ENCODE data around the gene ARL5C. TPM values are rescaled to one million over a fixed set of nuclear protein-coding genes. Genes with fewer than 3 reads are reported as not detected.
"Not testable (repeated sequence)": the region's sequence is repeated elsewhere in the genome, so short reads cannot be mapped to it uniquely, and the experiment has no call there.

ARL5C gene
- total RNA-seq, 1 donor from 2014 or later = not detected

GRCh38 chr17:39169518-39169917, 3.6 kb upstream of the ARL5C start:
- intact Hi-C loops (cut with micrococcal nuclease) = no loop called here
- no peak for DNase-seq
- Mint-ChIP-seq H3K36me3 (ENCODE audit: low read depth) (peaks cover 3% of the 10 kb centered on the region), H3K27me3 (peaks cover 45% of the 10 kb centered on the region), H3K4me3 (no peak overlapping the region), H3K9me3 (no peaks in the 10 kb centered on the region), H3K27ac (no peak overlapping the region), H3K4me1 (peaks cover 22% of the 10 kb centered on the region)
- POLR2A ChIA-PET = interaction anchor here (0.9 kb wide), 1 partner anchor 38 kb away, joined by 4 read pairs; no protein-coding TSS in a partner anchor
- CTCF ChIA-PET = no interaction called here
- no peak for TF ChIP-seq CTCF (IDR thresholded peaks at IDR 0.05)
- ATAC-seq (ENCODE audit: low read depth) = no peak

- TF ChIP-seq CTCF (IDR thresholded peaks at IDR 0.05) = no peak
- POLR2A ChIA-PET = interaction anchor here (0.6 to 0.9 kb wide), 2 partner anchors 39 to 349 kb away, joined by 4 to 8 read pairs; no protein-coding TSS in a partner anchor
- DNase-seq (no peak), ATAC-seq (ENCODE audit: low read depth) (no peak)
- H3K4me1 Mint-ChIP-seq = peaks cover 23% of the 10 kb centered on the region
- H3K27ac Mint-ChIP-seq = peak overlapping the region; percentile 3
- no peak overlapping the region for H3K4me3 Mint-ChIP-seq
- CTCF ChIA-PET = no interaction called here
- H3K36me3 Mint-ChIP-seq (ENCODE audit: low read depth) = peaks cover 3% of the 10 kb centered on the region
- H3K27me3 Mint-ChIP-seq = peaks cover 45% of the 10 kb centered on the region
- intact Hi-C loops (cut with micrococcal nuclease) = no loop called here
- no peaks in the 10 kb centered on the region for H3K9me3 Mint-ChIP-seq
Measured at GRCh38 chr17:39169101-39169500, 3.1 kb upstream of the ARL5C start.

GRCh38 chr17:39168503-39168902, 2.5 kb upstream of the ARL5C start:
- H3K27ac Mint-ChIP-seq; H3K9me3 Mint-ChIP-seq; H3K36me3 Mint-ChIP-seq (ENCODE audit: low read depth); ATAC-seq (ENCODE audit: low read depth); DNase-seq; intact Hi-C loops (cut with micrococcal nuclease); H3K4me3 Mint-ChIP-seq: not testable (repeated sequence)
- H3K27me3 Mint-ChIP-seq = peaks cover 42% of the 10 kb centered on the region
- ChIA-PET CTCF (interaction anchor here (5.6 kb wide), 1 partner anchor 15 kb away, joined by 42 read pairs; no protein-coding TSS in a partner anchor), POLR2A (interaction anchor here (0.6 to 0.7 kb wide), 2 partner anchors 349 to 812 kb away, joined by 7 to 8 read pairs; partner anchors contain the start of gene PSMD3)
- H3K4me1 Mint-ChIP-seq = peaks cover 23% of the 10 kb centered on the region

GRCh38 chr17:39167476-39167875, 1.5 kb upstream of the ARL5C start:
- Mint-ChIP-seq H3K36me3 (ENCODE audit: low read depth) (peaks cover 3% of the 10 kb centered on the region), H3K9me3 (no peaks in the 10 kb centered on the region), H3K27me3 (peaks cover 38% of the 10 kb centered on the region), H3K4me3 (no peak overlapping the region), H3K4me1 (peaks cover 23% of the 10 kb centered on the region), H3K27ac (no peak overlapping the region)
- intact Hi-C loops (cut with micrococcal nuclease) = no loop called here
- no peak for ATAC-seq (ENCODE audit: low read depth)
- ChIA-PET CTCF (interaction anchor here (3.5 to 5.6 kb wide), 2 partner anchors 8 to 14 kb away, joined by 42 to 48 read pairs; no protein-coding TSS in a partner anchor), POLR2A (interaction anchor here (0.6 to 3.6 kb wide), 3 partner anchors 9 to 32 kb away, joined by 3 to 29 read pairs (median 3); partner anchors contain the start of gene RPL19)
- TF ChIP-seq CTCF (IDR thresholded peaks at IDR 0.05) = no peak
- no peak for DNase-seq

GRCh38 chr17:39166437-39167335, 725 bp upstream of the ARL5C start:
- intact Hi-C loops (cut with micrococcal nuclease) = no loop called here
- no peaks in the 10 kb centered on the region for H3K9me3 Mint-ChIP-seq
- POLR2A ChIA-PET = interaction anchor here (1.0 to 3.6 kb wide), 3 partner anchors 10 to 33 kb away, joined by 3 to 29 read pairs (median 8); partner anchors contain the start of gene RPL19
- peaks cover 3% of the 10 kb centered on the region for H3K36me3 Mint-ChIP-seq (ENCODE audit: low read depth)
- CTCF ChIA-PET = interaction anchor here (3.1 to 5.6 kb wide), 3 partner anchors 9 to 66 kb away, joined by 17 to 48 read pairs (median 42); no protein-coding TSS in a partner anchor
- no peak overlapping the region for H3K27ac Mint-ChIP-seq
- ATAC-seq (ENCODE audit: low read depth) = no peak
- H3K4me3 Mint-ChIP-seq = peak overlapping the region; percentile 9
- H3K27me3 Mint-ChIP-seq = peaks cover 31% of the 10 kb centered on the region
- DNase-seq = no peak
- TF ChIP-seq CTCF (IDR thresholded peaks at IDR 0.05) = no peak
- peaks cover 23% of the 10 kb centered on the region for H3K4me1 Mint-ChIP-seq
